Fibroblast of lung (primary cell): ENCODE data around the gene DGKE.

ENCODE experiments used
- EZH2 ChIP-seq: IDR thresholded peaks from 2 replicates; pipeline ENCODE4 v1.5.1; 2012; ENCODE audit warnings: low read length, control low read depth, mild to moderate bottlenecking; ENCODE audit errors: missing control alignments
- TF ChIP-seq, protein P1 (sequence below), 2 donors: IDR thresholded peaks in 1 of 2; conservative IDR thresholded peaks in 1 of 2; 1 replicate in 1 of 2; 2 replicates in 1 of 2; pipeline ENCODE4 v1.5.1; 2011 to 2012; ENCODE audit warnings: low read length in 2 of 2, control low read depth in 1 of 2, inconsistent platforms in 1 of 2, low read depth in 1 of 2, mild to moderate bottlenecking in 1 of 2

DNA sequence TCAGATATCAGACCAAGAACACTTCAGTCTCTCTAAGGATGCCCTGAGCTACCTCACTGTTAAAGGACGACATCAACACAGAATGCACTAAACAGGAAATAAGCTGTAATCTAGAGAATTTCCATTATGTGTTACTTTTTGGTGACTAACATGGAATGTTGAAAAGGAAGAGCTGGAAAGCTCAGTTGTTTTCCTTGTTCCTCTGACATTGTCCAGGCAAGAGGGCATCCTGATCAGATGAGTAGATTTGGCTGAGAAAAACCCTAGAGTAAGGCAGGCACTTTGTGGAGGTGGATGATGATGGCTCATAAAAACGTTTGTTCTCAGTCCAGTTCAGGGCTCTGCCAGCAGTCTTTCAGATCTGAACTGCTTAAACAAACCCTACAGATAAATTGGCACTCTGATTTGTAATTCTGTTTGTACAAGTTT lies 34.0 kb downstream of the DGKE start:
- TF ChIP-seq, protein P1, sequence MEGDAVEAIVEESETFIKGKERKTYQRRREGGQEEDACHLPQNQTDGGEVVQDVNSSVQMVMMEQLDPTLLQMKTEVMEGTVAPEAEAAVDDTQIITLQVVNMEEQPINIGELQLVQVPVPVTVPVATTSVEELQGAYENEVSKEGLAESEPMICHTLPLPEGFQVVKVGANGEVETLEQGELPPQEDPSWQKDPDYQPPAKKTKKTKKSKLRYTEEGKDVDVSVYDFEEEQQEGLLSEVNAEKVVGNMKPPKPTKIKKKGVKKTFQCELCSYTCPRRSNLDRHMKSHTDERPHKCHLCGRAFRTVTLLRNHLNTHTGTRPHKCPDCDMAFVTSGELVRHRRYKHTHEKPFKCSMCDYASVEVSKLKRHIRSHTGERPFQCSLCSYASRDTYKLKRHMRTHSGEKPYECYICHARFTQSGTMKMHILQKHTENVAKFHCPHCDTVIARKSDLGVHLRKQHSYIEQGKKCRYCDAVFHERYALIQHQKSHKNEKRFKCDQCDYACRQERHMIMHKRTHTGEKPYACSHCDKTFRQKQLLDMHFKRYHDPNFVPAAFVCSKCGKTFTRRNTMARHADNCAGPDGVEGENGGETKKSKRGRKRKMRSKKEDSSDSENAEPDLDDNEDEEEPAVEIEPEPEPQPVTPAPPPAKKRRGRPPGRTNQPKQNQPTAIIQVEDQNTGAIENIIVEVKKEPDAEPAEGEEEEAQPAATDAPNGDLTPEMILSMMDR (conservative IDR thresholded peaks at IDR 0.05 in 1 of 2, IDR thresholded peaks at IDR 0.05 in 1 of 2; ENCODE audit: low read depth in 1 of 2, low read length in 2 of 2), result no peak
- TF ChIP-seq EZH2, result no peak
